HEK293 (cell line): Measurements from ENCODE around the gene HSPA4.

Experiments used
- CTCF ChIA-PET: fragments of 350-600 bp; formaldehyde crosslinking; extraction: SDS; loops from one replicate; lab custom pipeline; 2021; ENCODE audit warnings: antibody characterized with exemption; lab: Yijun Ruan, JAX
- POLR2A ChIA-PET: fragments of 300-600 bp; formaldehyde crosslinking; extraction: SDS; loops from one replicate; lab custom pipeline; 2020; ENCODE audit warnings: antibody characterized with exemption, inconsistent platforms; lab: Yijun Ruan, JAX
- H3K27ac ChIP-seq: fragments of 200-500 bp; sonication (Bioruptor generic); 2 replicates; pipeline ENCODE4 v1.5.1; 2014; ENCODE audit warnings: low read depth, low read length, control low read depth, inconsistent platforms; ENCODE audit errors: extremely low read depth
- H3K36me3 ChIP-seq, 2 experiments: fragments of 200-500 bp in 1 of 2; sonication (Bioruptor generic) in 1 of 2; 1 replicate in 1 of 2; 2 replicates in 1 of 2; pipeline ENCODE4 v1.5.1; 2014 to 2017; ENCODE audit warnings: inconsistent platforms in 2 of 2, low read length in 2 of 2; ENCODE audit not compliant: control insufficient read depth in 2 of 2, insufficient read depth in 1 of 2
- H3K4me1 ChIP-seq: fragments of 200-500 bp; sonication (Bioruptor generic); 2 replicates; pipeline ENCODE4 v1.5.1; 2014; ENCODE audit warnings: mild to moderate bottlenecking, low read length, inconsistent platforms; ENCODE audit not compliant: control insufficient read depth, insufficient read depth
- H3K4me3 ChIP-seq: 2 replicates; pipeline ENCODE4 v1.5.1; 2011; ENCODE audit warnings: low read depth, mild to moderate bottlenecking, control low read depth, low read length, moderate library complexity
- H3K9me3 ChIP-seq: fragments of 200-500 bp; sonication (Bioruptor generic); 2 replicates; pipeline ENCODE4 v1.5.1; 2014; ENCODE audit warnings: low read depth, low read length, inconsistent platforms; ENCODE audit not compliant: control insufficient read depth, insufficient read depth
- BCL11B ChIP-seq: fragments of 450-650 bp; formaldehyde crosslinking; IDR thresholded peaks from 2 replicates; pipeline ENCODE4 v1.5.1; 2016; ENCODE audit warnings: low read depth, missing biosample characterization, missing genetic modification characterization
- HOXC10 ChIP-seq: sonication (generic); formaldehyde crosslinking; IDR thresholded peaks from 2 replicates; pipeline ENCODE4 v1.8.1; 2023; ENCODE audit warnings: mild to moderate bottlenecking, missing genetic modification reagents
- MEIS1 ChIP-seq: sonication (generic); formaldehyde crosslinking; IDR thresholded peaks from 2 replicates; pipeline ENCODE4 v1.8.1; 2022; ENCODE audit warnings: missing genetic modification reagents, mild to moderate bottlenecking, borderline replicate concordance
- MYNN ChIP-seq: fragments of 450-650 bp; formaldehyde crosslinking; IDR thresholded peaks from 2 replicates; pipeline ENCODE4 v1.5.1; 2016; ENCODE audit warnings: missing biosample characterization, missing genetic modification characterization, borderline replicate concordance
- MZF1 ChIP-seq: fragments of 450-650 bp; formaldehyde crosslinking; IDR thresholded peaks from 2 replicates; pipeline ENCODE4 v1.5.1; 2017; ENCODE audit warnings: missing biosample characterization, missing genetic modification characterization, borderline replicate concordance
- TCF7L2 ChIP-seq: IDR thresholded peaks from 2 replicates; pipeline ENCODE4 v1.6.1; 2011; ENCODE audit warnings: low read depth, mild to moderate bottlenecking, inconsistent platforms, low read length, moderate library complexity, borderline replicate concordance
- YY2 ChIP-seq: fragments of 450-650 bp; formaldehyde crosslinking; IDR thresholded peaks from 2 replicates; pipeline ENCODE4 v1.5.1; 2016; ENCODE audit warnings: missing biosample characterization, missing genetic modification characterization
- ZNF114 ChIP-seq: fragments of 450-650 bp; formaldehyde crosslinking; IDR thresholded peaks from 2 replicates; pipeline ENCODE4 v1.5.0; 2017; ENCODE audit warnings: missing biosample characterization, missing genetic modification characterization
- ZNF121 ChIP-seq: fragments of 450-650 bp; formaldehyde crosslinking; IDR thresholded peaks from 2 replicates; pipeline ENCODE4 v1.5.1; 2016; ENCODE audit warnings: missing biosample characterization, missing genetic modification characterization
- ZNF133 ChIP-seq: fragments of 450-650 bp; formaldehyde crosslinking; IDR thresholded peaks from 2 replicates; pipeline ENCODE4 v1.5.1; 2016; ENCODE audit warnings: missing biosample characterization, missing genetic modification characterization
- ZNF157 ChIP-seq: fragments of 450-650 bp; formaldehyde crosslinking; IDR thresholded peaks from 2 replicates; pipeline ENCODE4 v1.5.1; 2016; ENCODE audit warnings: missing biosample characterization, missing genetic modification characterization
- ZNF19 ChIP-seq: fragments of 450-650 bp; formaldehyde crosslinking; IDR thresholded peaks from 2 replicates; pipeline ENCODE4; 2016; ENCODE audit warnings: missing biosample characterization, missing genetic modification characterization, low read depth
- ZNF248 ChIP-seq: fragments of 450-650 bp; formaldehyde crosslinking; IDR thresholded peaks from 2 replicates; pipeline ENCODE4 v1.5.1; 2017; ENCODE audit warnings: missing biosample characterization, missing genetic modification characterization
- ZNF571 ChIP-seq: fragments of 450-650 bp; formaldehyde crosslinking; IDR thresholded peaks from 2 replicates; pipeline ENCODE4 v1.5.0; 2017; ENCODE audit warnings: missing biosample characterization, missing genetic modification characterization
- ZNF777 ChIP-seq: fragments of 450-650 bp; formaldehyde crosslinking; IDR thresholded peaks from 2 replicates; pipeline ENCODE4 v1.5.1; 2017; ENCODE audit warnings: missing biosample characterization, missing genetic modification characterization, borderline replicate concordance
- ZSCAN16 ChIP-seq: fragments of 450-650 bp; formaldehyde crosslinking; IDR thresholded peaks from 2 replicates; pipeline ENCODE4 v1.5.1; 2016; ENCODE audit warnings: missing biosample characterization, missing genetic modification characterization
- TF ChIP-seq, protein P1 (sequence below): fragments of 450-650 bp; formaldehyde crosslinking; conservative IDR thresholded peaks from 2 replicates; pipeline ENCODE4 v1.5.1; 2016; ENCODE audit warnings: low read depth, missing biosample characterization, missing genetic modification characterization
- TF ChIP-seq, protein P2 (sequence below): fragments of 450-650 bp; formaldehyde crosslinking; IDR thresholded peaks from 2 replicates; pipeline ENCODE4 v1.5.1; 2016; ENCODE audit warnings: missing biosample characterization, missing genetic modification characterization
- TF ChIP-seq, protein P3 (sequence below): fragments of 450-650 bp; formaldehyde crosslinking; IDR thresholded peaks from 2 replicates; pipeline ENCODE4 v1.5.1; 2016; ENCODE audit warnings: missing biosample characterization, missing genetic modification characterization
- TF ChIP-seq, protein P4 (sequence below): fragments of 450-650 bp; formaldehyde crosslinking; IDR thresholded peaks from 2 replicates; pipeline ENCODE4 v1.5.1; 2016; ENCODE audit warnings: missing biosample characterization, missing genetic modification characterization
- TF ChIP-seq, protein P5 (sequence below): fragments of 450-650 bp; formaldehyde crosslinking; IDR thresholded peaks from 2 replicates; pipeline ENCODE4 v1.5.1; 2016; ENCODE audit warnings: missing biosample characterization, missing genetic modification characterization, borderline replicate concordance

Gene HSPA4

DNA sequence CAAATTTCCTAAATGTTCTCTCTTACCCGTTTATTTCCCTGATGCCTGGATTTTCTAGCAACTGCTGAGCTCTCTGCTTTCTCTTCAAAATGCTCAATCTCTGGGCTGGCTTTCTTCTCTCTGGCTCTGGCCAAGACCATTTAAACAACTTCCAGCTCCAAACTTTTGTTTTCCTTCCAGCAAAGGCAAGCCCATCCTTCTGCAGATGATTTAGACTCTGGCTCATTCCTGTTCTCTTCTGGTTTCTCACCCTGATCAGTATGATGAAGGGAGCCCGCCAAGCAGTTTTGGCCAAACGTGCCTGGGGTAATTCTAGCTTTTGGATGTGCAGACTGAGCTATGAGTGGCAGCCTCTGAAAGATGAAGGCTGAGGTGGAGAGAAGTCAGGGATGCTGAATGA lies 78.1 kb downstream of the HSPA4 start:
- no peak overlapping the region for H3K27ac ChIP-seq
- H3K4me1 ChIP-seq: no peaks in the 10 kb centered on the region
- CTCF ChIA-PET: no interaction called here
- H3K36me3 ChIP-seq: no peaks in the 10 kb centered on the region
- H3K9me3 ChIP-seq: no peaks in the 10 kb centered on the region
- no peak for TF ChIP-seq TCF7L2
- TF ChIP-seq, protein P1, sequence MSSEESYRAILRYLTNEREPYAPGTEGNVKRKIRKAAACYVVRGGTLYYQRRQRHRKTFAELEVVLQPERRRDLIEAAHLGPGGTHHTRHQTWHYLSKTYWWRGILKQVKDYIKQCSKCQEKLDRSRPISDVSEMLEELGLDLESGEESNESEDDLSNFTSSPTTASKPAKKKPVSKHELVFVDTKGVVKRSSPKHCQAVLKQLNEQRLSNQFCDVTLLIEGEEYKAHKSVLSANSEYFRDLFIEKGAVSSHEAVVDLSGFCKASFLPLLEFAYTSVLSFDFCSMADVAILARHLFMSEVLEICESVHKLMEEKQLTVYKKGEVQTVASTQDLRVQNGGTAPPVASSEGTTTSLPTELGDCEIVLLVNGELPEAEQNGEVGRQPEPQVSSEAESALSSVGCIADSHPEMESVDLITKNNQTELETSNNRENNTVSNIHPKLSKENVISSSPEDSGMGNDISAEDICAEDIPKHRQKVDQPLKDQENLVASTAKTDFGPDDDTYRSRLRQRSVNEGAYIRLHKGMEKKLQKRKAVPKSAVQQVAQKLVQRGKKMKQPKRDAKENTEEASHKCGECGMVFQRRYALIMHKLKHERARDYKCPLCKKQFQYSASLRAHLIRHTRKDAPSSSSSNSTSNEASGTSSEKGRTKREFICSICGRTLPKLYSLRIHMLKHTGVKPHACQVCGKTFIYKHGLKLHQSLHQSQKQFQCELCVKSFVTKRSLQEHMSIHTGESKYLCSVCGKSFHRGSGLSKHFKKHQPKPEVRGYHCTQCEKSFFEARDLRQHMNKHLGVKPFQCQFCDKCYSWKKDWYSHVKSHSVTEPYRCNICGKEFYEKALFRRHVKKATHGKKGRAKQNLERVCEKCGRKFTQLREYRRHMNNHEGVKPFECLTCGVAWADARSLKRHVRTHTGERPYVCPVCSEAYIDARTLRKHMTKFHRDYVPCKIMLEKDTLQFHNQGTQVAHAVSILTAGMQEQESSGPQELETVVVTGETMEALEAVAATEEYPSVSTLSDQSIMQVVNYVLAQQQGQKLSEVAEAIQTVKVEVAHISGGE (tag by site-specific recombination): no peak
- no peak for TF ChIP-seq ZNF121
- TF ChIP-seq ZSCAN16 (tag by site-specific recombination): no peak
- TF ChIP-seq MYNN (tag by site-specific recombination): no peak
- TF ChIP-seq ZNF777: no peak
- TF ChIP-seq ZNF114 (tag by site-specific recombination): no peak
- no peak for TF ChIP-seq MZF1 (tag by site-specific recombination)
- POLR2A ChIA-PET: no interaction called here
- H3K4me3 ChIP-seq: no peak overlapping the region

DNA sequence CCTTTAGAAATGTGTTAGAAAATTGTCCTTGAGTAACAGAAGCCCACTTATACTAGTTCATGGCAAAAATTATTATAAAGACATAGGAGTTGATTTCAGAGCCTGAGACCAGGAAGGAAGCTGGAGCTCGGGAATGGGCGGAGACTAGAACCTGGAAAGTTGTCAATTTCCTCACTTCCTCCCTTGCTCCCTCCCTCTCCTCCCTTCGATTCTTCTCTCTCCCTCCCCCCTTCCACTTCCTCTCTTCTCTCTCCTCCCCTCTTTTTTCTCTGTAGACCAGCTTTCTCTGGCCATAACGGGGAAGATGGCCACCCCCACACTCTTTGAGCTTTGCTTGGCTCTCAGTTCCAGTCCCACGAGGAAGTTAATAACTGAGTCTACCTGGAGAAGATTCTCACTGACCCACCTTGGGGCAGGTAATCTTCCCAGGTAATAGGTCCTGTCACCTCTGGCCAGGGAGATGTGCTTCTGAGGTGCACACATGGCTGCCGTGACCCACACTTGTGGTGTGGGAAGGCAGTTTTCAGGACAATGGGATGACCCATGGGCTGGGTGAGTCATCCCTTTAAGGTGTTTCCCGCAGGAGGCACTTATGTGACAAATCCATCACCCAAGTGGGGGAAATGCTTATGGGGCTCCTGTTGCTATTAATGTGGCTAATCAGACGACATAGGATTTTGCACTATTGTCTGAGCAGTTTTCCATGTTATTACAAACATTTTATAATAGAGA lies 78.7 kb downstream of the HSPA4 start:
- H3K9me3 ChIP-seq: no peaks in the 10 kb centered on the region
- no peaks in the 10 kb centered on the region for H3K36me3 ChIP-seq
- POLR2A ChIA-PET: no interaction called here
- H3K4me3 ChIP-seq: no peak overlapping the region
- TF ChIP-seq, protein P2, sequence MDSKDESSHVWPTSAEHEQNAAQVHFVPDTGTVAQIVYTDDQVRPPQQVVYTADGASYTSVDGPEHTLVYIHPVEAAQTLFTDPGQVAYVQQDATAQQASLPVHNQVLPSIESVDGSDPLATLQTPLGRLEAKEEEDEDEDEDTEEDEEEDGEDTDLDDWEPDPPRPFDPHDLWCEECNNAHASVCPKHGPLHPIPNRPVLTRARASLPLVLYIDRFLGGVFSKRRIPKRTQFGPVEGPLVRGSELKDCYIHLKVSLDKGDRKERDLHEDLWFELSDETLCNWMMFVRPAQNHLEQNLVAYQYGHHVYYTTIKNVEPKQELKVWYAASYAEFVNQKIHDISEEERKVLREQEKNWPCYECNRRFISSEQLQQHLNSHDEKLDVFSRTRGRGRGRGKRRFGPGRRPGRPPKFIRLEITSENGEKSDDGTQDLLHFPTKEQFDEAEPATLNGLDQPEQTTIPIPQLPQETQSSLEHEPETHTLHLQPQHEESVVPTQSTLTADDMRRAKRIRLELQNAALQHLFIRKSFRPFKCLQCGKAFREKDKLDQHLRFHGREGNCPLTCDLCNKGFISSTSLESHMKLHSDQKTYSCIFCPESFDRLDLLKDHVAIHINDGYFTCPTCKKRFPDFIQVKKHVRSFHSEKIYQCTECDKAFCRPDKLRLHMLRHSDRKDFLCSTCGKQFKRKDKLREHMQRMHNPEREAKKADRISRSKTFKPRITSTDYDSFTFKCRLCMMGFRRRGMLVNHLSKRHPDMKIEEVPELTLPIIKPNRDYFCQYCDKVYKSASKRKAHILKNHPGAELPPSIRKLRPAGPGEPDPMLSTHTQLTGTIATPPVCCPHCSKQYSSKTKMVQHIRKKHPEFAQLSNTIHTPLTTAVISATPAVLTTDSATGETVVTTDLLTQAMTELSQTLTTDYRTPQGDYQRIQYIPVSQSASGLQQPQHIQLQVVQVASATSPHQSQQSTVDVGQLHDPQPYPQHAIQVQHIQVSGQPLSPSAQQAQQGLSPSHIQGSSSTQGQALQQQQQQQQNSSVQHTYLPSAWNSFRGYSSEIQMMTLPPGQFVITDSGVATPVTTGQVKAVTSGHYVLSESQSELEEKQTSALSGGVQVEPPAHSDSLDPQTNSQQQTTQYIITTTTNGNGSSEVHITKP (tag by site-specific recombination): peak; percentile 32; the same call in 1 of the 2 replicates
- TF ChIP-seq HOXC10: no peak
- TF ChIP-seq, protein P3, sequence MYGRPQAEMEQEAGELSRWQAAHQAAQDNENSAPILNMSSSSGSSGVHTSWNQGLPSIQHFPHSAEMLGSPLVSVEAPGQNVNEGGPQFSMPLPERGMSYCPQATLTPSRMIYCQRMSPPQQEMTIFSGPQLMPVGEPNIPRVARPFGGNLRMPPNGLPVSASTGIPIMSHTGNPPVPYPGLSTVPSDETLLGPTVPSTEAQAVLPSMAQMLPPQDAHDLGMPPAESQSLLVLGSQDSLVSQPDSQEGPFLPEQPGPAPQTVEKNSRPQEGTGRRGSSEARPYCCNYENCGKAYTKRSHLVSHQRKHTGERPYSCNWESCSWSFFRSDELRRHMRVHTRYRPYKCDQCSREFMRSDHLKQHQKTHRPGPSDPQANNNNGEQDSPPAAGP: 0 out of 2 replicates have a peak, but pooled peaks have one; percentile 21
- H3K27ac ChIP-seq: no peak overlapping the region
- CTCF ChIA-PET: no interaction called here
- H3K4me1 ChIP-seq: no peaks in the 10 kb centered on the region

DNA sequence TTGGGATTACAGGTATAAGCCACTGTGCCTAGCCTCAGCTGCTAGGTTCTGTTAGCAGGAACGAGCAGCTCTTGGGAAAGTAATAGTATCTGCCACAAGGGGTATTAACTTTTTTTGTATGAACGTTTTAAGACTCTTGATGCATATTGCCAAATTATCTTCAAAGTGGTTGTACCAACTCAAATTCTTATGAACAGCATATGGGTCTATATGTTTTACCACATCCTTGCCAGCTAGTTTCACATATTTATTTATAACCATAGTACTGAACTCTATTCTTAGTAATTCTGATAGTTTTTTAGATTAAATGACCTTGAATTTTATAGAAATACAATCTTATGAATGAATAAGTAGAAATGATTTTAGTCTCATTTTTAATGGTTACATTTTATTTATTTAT lies 80.9 kb downstream of the HSPA4 start:
- POLR2A ChIA-PET: no interaction called here
- H3K9me3 ChIP-seq: no peaks in the 10 kb centered on the region
- no peak overlapping the region for H3K4me3 ChIP-seq
- no peaks in the 10 kb centered on the region for H3K4me1 ChIP-seq
- TF ChIP-seq, protein P4, sequence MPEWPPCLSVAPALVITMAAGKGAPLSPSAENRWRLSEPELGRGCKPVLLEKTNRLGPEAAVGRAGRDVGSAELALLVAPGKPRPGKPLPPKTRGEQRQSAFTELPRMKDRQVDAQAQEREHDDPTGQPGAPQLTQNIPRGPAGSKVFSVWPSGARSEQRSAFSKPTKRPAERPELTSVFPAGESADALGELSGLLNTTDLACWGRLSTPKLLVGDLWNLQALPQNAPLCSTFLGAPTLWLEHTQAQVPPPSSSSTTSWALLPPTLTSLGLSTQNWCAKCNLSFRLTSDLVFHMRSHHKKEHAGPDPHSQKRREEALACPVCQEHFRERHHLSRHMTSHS: no peak
- TF ChIP-seq ZNF19 (tag by site-specific recombination) (no peak), ZNF133 (no peak), ZNF157 (tag by site-specific recombination) (no peak), MEIS1 (no peak), BCL11B (tag by site-specific recombination) (no peak), YY2 (tag by site-specific recombination) (no peak), ZNF248 (tag by site-specific recombination) (no peak), ZNF571 (no peak)
- TF ChIP-seq, protein P5, sequence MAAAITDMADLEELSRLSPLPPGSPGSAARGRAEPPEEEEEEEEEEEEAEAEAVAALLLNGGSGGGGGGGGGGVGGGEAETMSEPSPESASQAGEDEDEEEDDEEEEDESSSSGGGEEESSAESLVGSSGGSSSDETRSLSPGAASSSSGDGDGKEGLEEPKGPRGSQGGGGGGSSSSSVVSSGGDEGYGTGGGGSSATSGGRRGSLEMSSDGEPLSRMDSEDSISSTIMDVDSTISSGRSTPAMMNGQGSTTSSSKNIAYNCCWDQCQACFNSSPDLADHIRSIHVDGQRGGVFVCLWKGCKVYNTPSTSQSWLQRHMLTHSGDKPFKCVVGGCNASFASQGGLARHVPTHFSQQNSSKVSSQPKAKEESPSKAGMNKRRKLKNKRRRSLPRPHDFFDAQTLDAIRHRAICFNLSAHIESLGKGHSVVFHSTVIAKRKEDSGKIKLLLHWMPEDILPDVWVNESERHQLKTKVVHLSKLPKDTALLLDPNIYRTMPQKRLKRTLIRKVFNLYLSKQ (tag by site-specific recombination): no peak
- TF ChIP-seq, all 188 proteins: peak for 0
- Histone ChIP-seq H3K27ac (no peak overlapping the region), H3K36me3 (no peaks in the 10 kb centered on the region)
- CTCF ChIA-PET: no interaction called here
